Measurements from ENCODE around the gene ST6GALNAC6. TPM values are rescaled to one million over a fixed set of nuclear protein-coding genes. Genes with fewer than 3 reads are reported as not detected.

ST6GALNAC6 gene
- total and polyA plus RNA-seq, 2 of the 8 experiments (the other 6 are each of a cell fraction or from before 2014, with no cell fraction given), result 43.7 to 64.4 TPM

- TF ChIP-seq KDM1A (IDR thresholded peaks at IDR 0.05; ENCODE audit: borderline replicate concordance, low read length) (peak; percentile 97), CHD7 (IDR thresholded peaks at IDR 0.05; ENCODE audit: insufficient replicate concordance, low read length) (no peak), SIN3A (conservative IDR thresholded peaks at IDR 0.05 in 1 of 2, IDR thresholded peaks at IDR 0.05 in 1 of 2; ENCODE audit: low read depth in 1 of 2, low read length in 2 of 2) (no peak; a peak in 1 of 4 replicates)
Measured at GRCh38 chr9:127898433-127899127, 823 bp downstream of the ST6GALNAC6 start (continued).
